HepG2 (cell line): ENCODE measurements around the gene PACSIN1. TPM values are rescaled to one million over a fixed set of nuclear protein-coding genes. Genes with fewer than 3 reads are reported as not detected.

Source experiments
- ATAC-seq: fragments of 200-7000 bp; cut with Tn5 transposase; 3 replicates; pipeline ENCODE4 v1.9.1; 2020; ENCODE audit warnings: mild to moderate bottlenecking, moderate library complexity
- BruUV-seq: library from RNA; stranded (reverse); fragments of 400-500 nt; replicated peaks from 2 replicates; lab custom pipeline; 2021; lab: Mats Ljungman, UMichigan
- CTCF ChIA-PET: fragments of 300-600 bp; formaldehyde crosslinking; extraction: SDS; loops from one replicate; lab custom pipeline; 2021; ENCODE audit warnings: low total read pairs, inconsistent platforms, low intra/inter-chr PET ratio; lab: Yijun Ruan, JAX
- POLR2A ChIA-PET: fragments of 350-600 bp; sonication (Branson Sonifier 250); formaldehyde crosslinking; loops from one replicate; lab custom pipeline; 2020; ENCODE audit warnings: antibody characterized with exemption, inconsistent platforms; lab: Yijun Ruan, JAX
- DNase-seq: peaks from one replicate; pipeline ENCODE4 v3.0.0-alpha.2; 2015; ENCODE audit warnings: low spot score
- FAIRE-seq: peaks from 3 replicates; lab custom pipeline; 2011; peaks lifted over from hg19 to GRCh38; lab: Jason Lieb, UNC
- H2AFZ ChIP-seq: one replicate; pipeline ENCODE4 v1.6.1; 2011; ENCODE audit warnings: low read length, inconsistent platforms
- H3K27ac ChIP-seq: fragments of 300-600 bp; 3 replicates; pipeline ENCODE4 v1.8.0; 2011; ENCODE audit warnings: mixed run types, mild to moderate bottlenecking, mixed read lengths, low read length, inconsistent platforms; ENCODE audit not compliant: insufficient read depth; ENCODE audit errors: extremely low read length
- H3K27me3 ChIP-seq, 2 experiments: fragments of 200-600 bp in 1 of 2; 2 replicates in 1 of 2; 3 replicates in 1 of 2; pipeline versions ENCODE4 v1.6.0 to v1.8.0; 2011; ENCODE audit warnings: low read length in 2 of 2, mild to moderate bottlenecking in 2 of 2, moderate library complexity in 2 of 2, inconsistent platforms in 1 of 2; ENCODE audit not compliant: insufficient read depth in 2 of 2, control insufficient read depth in 1 of 2
- H3K36me3 ChIP-seq, 2 experiments: fragments of 200-600 bp in 1 of 2; replicated peaks in 1 of 2; 2 replicates in 1 of 2; 3 replicates in 1 of 2; pipeline versions ENCODE4 v1.5.1 to v1.8.0; 2011; ENCODE audit warnings: low read length in 2 of 2, inconsistent platforms in 1 of 2; ENCODE audit not compliant: insufficient read depth in 2 of 2, control insufficient read depth in 1 of 2
- H3K4me1 ChIP-seq: 2 replicates; pipeline ENCODE4 v1.5.1; 2012; ENCODE audit warnings: low read length, inconsistent platforms; ENCODE audit not compliant: insufficient read depth
- H3K4me2 ChIP-seq: 2 replicates; pipeline ENCODE4 v1.6.0; 2011; ENCODE audit warnings: low read depth, low read length, inconsistent platforms
- H3K4me3 ChIP-seq, 3 experiments: fragments of 200-600 bp in 1 of 3; sonication (generic), shearing (Covaris generic) in 1 of 3; replicated peaks in 1 of 3; 2 replicates each; pipeline ENCODE4 v1.5.1; 2011 to 2016; ENCODE audit warnings: low read length in 3 of 3, inconsistent platforms in 2 of 3, low read depth in 2 of 3, mild to moderate bottlenecking in 2 of 3, control low read depth in 1 of 3, mixed read lengths in 1 of 3; ENCODE audit not compliant: insufficient read depth in 1 of 3
- H3K79me2 ChIP-seq: one replicate; pipeline ENCODE4 v1.6.1; 2011; ENCODE audit warnings: low read length, inconsistent platforms; ENCODE audit not compliant: insufficient read depth
- H3K9ac ChIP-seq: 2 replicates; pipeline ENCODE4 v1.6.0; 2011; ENCODE audit warnings: mild to moderate bottlenecking, low read depth, low read length, inconsistent platforms; ENCODE audit not compliant: insufficient read depth
- H3K9me3 ChIP-seq: 2 replicates; pipeline ENCODE4 v1.5.1; 2012; ENCODE audit warnings: mild to moderate bottlenecking, low read length
- H4K20me1 ChIP-seq: 2 replicates; pipeline ENCODE4 v1.6.0; 2011; ENCODE audit warnings: inconsistent platforms, mild to moderate bottlenecking, low read length, moderate library complexity; ENCODE audit not compliant: insufficient read depth
- SP1 ChIP-seq, 2 experiments: fragments of 450-650 bp in 1 of 2; sonication (generic) in 1 of 2; formaldehyde crosslinking in 1 of 2; IDR thresholded peaks; 2 replicates each; pipeline versions ENCODE4 v1.4.0 to v1.6.1; 2016 to 2020; ENCODE audit warnings: missing genetic modification reagents in 1 of 2
- ZNF629 ChIP-seq: sonication (generic); formaldehyde crosslinking; conservative IDR thresholded peaks from 2 replicates; pipeline ENCODE4 v1.5.0; 2020; ENCODE audit warnings: missing genetic modification reagents
- WGBS: methylation state at CpG from one replicate; pipeline ENCODE4 v1.1.6; 2017; ENCODE audit warnings: low lambda C conversion rate; 5-methylcytosine and 5-hydroxymethylcytosine counted together
- in situ Hi-C: cut with HindIII; loops from 2 replicates; pipeline ENCODE4 v1.10.0; 2017; ENCODE audit warnings: low pct_unique_long_range_greater_than_20kb; ENCODE audit not compliant: extremely low pct_ligation_motif_present
- intact Hi-C: fragments of 100-400 bp; cut with micrococcal nuclease; formaldehyde crosslinking; loops from one replicate; pipeline ENCODE4 v1.10.0; 2022; ENCODE audit not compliant: unreplicated experiment
- polyA plus RNA-seq, 8 experiments: library from polyadenylated mRNA; depleted of rRNA in 3 of 8; stranded (reverse) in 7 of 8; unstranded in 1 of 8; fragments of >200 nt; fragmentation: Illumina TruSeq in 4 of 8; extraction: Trizol in 4 of 8; gene quantifications; 2 replicates each; pipeline versions ENCODE4 v1.2.1 to v1.2.3, GENCODE V29; 2011 to 2016; ENCODE audit warnings: low read depth in 4 of 8, missing spikeins in 1 of 8, mixed read lengths in 1 of 8; ENCODE audit not compliant: insufficient read depth in 1 of 8
- total RNA-seq, 5 experiments: library from RNA; depleted of rRNA; stranded (reverse); fragments of >200 nt; fragmentation: Illumina TruSeq; extraction: Trizol; gene quantifications; 2 replicates each; pipeline ENCODE4 v1.2.3, GENCODE V29; 2016; ENCODE audit warnings: low read depth in 1 of 5
- TF ChIP-seq, protein P1 (sequence below): sonication (generic); formaldehyde crosslinking; conservative IDR thresholded peaks from 2 replicates; pipeline ENCODE4 v1.8.1; 2023; ENCODE audit warnings: missing genetic modification reagents
- TF ChIP-seq, protein P2 (sequence below): IDR thresholded peaks from 2 replicates; pipeline ENCODE4 v1.6.1; 2018; ENCODE audit warnings: missing genetic modification reagents, mild to moderate bottlenecking, missing compliant biosample characterization

The PACSIN1 gene
- total and polyA plus RNA-seq, 2 of the 13 experiments (the other 11 are each of a cell fraction or from before 2014, with no cell fraction given): not detected

DNA sequence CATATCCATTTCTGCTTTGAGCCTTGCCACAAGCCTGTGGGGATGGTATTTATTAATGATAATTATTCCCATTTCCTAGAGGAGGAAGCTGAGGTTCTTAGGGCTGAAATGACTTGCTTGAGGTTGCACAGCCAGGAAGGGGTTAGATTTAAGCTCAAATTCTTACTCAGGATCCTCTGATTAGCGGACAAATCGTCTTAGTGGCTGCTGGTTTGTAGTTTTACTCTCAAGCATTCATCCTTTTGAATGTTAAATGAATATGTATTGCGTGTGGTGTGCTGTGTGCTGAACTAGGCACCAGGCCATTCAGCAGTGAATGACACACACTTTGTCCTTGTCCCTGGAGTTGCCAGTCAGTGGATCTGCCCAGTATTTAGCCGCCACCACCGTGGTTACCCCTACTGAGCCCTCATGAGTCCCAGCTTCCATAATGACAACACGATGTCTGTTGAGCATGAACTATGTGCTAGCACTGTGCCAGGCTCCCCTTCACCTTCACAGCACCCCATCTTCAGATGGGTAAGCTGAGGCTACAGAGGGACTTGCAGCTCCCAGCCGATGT lies 10.0 kb downstream of the PACSIN1 start:
- H3K27ac ChIP-seq: no peak overlapping the region
- no TSS peak for BruUV-seq
- FAIRE-seq (no peak), DNase-seq (no peak), ATAC-seq (peak; percentile 39; the same call in 1 of the 3 replicates)
- CTCF ChIA-PET: no interaction called here
- intact Hi-C loops: no loop called here
- no peak overlapping the region for H3K4me3 ChIP-seq
- H2AFZ ChIP-seq: no peak overlapping the region
- no peaks in the 10 kb centered on the region for H3K36me3 ChIP-seq
- no peaks in the 10 kb centered on the region for H3K9me3 ChIP-seq
- H3K9ac ChIP-seq: no peak overlapping the region
- TF ChIP-seq, protein P1, sequence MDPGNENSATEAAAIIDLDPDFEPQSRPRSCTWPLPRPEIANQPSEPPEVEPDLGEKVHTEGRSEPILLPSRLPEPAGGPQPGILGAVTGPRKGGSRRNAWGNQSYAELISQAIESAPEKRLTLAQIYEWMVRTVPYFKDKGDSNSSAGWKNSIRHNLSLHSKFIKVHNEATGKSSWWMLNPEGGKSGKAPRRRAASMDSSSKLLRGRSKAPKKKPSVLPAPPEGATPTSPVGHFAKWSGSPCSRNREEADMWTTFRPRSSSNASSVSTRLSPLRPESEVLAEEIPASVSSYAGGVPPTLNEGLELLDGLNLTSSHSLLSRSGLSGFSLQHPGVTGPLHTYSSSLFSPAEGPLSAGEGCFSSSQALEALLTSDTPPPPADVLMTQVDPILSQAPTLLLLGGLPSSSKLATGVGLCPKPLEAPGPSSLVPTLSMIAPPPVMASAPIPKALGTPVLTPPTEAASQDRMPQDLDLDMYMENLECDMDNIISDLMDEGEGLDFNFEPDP (CRISPR knock-in tag): 0 out of 2 replicates have a peak, but pooled peaks have one; percentile 64
- TF ChIP-seq SP1 (IDR thresholded peaks at IDR 0.05) (no peak), SP1 (CRISPR knock-in tag; IDR thresholded peaks at IDR 0.05) (no peak), ZNF629 (CRISPR knock-in tag) (peak; percentile 8; the same call in 1 of the 2 replicates)
- TF ChIP-seq, protein P2, sequence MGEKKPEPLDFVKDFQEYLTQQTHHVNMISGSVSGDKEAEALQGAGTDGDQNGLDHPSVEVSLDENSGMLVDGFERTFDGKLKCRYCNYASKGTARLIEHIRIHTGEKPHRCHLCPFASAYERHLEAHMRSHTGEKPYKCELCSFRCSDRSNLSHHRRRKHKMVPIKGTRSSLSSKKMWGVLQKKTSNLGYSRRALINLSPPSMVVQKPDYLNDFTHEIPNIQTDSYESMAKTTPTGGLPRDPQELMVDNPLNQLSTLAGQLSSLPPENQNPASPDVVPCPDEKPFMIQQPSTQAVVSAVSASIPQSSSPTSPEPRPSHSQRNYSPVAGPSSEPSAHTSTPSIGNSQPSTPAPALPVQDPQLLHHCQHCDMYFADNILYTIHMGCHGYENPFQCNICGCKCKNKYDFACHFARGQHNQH (CRISPR knock-in tag): no peak
- H3K27me3 ChIP-seq: peaks cover 0 to 4% of the 10 kb centered on the region in 2 experiments; a peak in 1 of 5 replicates
- POLR2A ChIA-PET: interaction anchor here (0.9 to 1.3 kb wide), 2 partner anchors 13 to 50 kb away, joined by 3 read pairs; partner anchors contain the start of gene RPS10
- in situ Hi-C loops: no loop called here
- no peaks in the 10 kb centered on the region for H3K79me2 ChIP-seq
- WGBS: 20% methylated on average over 7 of the region's 7 CpGs
- no peaks in the 10 kb centered on the region for H3K4me1 ChIP-seq
- H3K4me2 ChIP-seq: no peak overlapping the region
- H4K20me1 ChIP-seq: no peaks in the 10 kb centered on the region
